ENCODE measurements around the gene PLEKHO2.

PLEKHO2 gene

GRCh38 chr15:64825431-64826294 lies 16.1 kb upstream of the PLEKHO2 start, which contains the start of gene PIF1:
Gene PIF1, minus strand, starts transcription at chr15:64825647. Its CDS starts 1,312 bp downstream, at chr15:64824335.
- peak; percentile 94 to 97 for DNase-seq

GRCh38 chr15:64828985-64829384 lies 12.7 kb upstream of the PLEKHO2 start:
- DNase-seq, result no peak

- DNase-seq, result no peak
Observed at GRCh38 chr15:64833690-64834089, 8.0 kb upstream of the PLEKHO2 start.

GRCh38 chr15:64836023-64836536 lies 5.6 kb upstream of the PLEKHO2 start:
- DNase-seq, result no peak

- DNase-seq, result peak; percentile 77 to 86
Observed at GRCh38 chr15:64837502-64837901, 4.2 kb upstream of the PLEKHO2 start.

- no peak for DNase-seq
Observed at GRCh38 chr15:64841060-64841343, 713 bp upstream of the PLEKHO2 start.

GRCh38 chr15:64842096-64842939 lies 603 bp downstream of the PLEKHO2 start:
- DNase-seq, result peak in 1 of 2 donors; percentile 35

GRCh38 chr15:64842986-64843561 lies 1.4 kb downstream of the PLEKHO2 start:
- DNase-seq, result no peak

GRCh38 chr15:64843991-64844390 lies 2.3 kb downstream of the PLEKHO2 start:
- DNase-seq, result no peak

GRCh38 chr15:64844576-64845145 lies 2.9 kb downstream of the PLEKHO2 start:
- DNase-seq, result peak in 1 of 2 donors; percentile 33

- no peak for DNase-seq
Observed at GRCh38 chr15:64845183-64845611, 3.5 kb downstream of the PLEKHO2 start.

- no peak for DNase-seq
Observed at GRCh38 chr15:64845831-64846595, 4.3 kb downstream of the PLEKHO2 start.

GRCh38 chr15:64847016-64847415 lies 5.3 kb downstream of the PLEKHO2 start:
- no peak for DNase-seq

GRCh38 chr15:64847448-64847847 lies 5.7 kb downstream of the PLEKHO2 start:
- DNase-seq, result no peak

GRCh38 chr15:64847876-64848716 lies 6.4 kb downstream of the PLEKHO2 start:
- no peak for DNase-seq

GRCh38 chr15:64850778-64851502 lies 9.2 kb downstream of the PLEKHO2 start:
- no peak for DNase-seq

- DNase-seq, result no peak
Observed at GRCh38 chr15:64851503-64851840, 9.8 kb downstream of the PLEKHO2 start.

- DNase-seq, result no peak
Observed at GRCh38 chr15:64854041-64854440, 12.3 kb downstream of the PLEKHO2 start.

GRCh38 chr15:64854526-64854925 lies 12.8 kb downstream of the PLEKHO2 start:
- DNase-seq, result no peak

GRCh38 chr15:64855205-64855975 lies 13.7 kb downstream of the PLEKHO2 start:
- no peak for DNase-seq
